ENCODE measurements around the gene NEDD4. TPM values are rescaled to one million over a fixed set of nuclear protein-coding genes. Genes with fewer than 3 reads are reported as not detected.
"Not testable (repeated sequence)": the region's sequence is repeated elsewhere in the genome, so short reads cannot be mapped to it uniquely, and the experiment has no call there.

NEDD4 gene
- total RNA-seq, 1 donor from 2014 or later: 55.4 TPM

- DNase-seq (ENCODE audit: low read depth): no peak
- Histone ChIP-seq H3K4me1 (ENCODE audit: insufficient read depth, low read length) (no peaks in the 10 kb centered on the region), H3K27ac (ENCODE audit: low read depth, low read length) (no peak overlapping the region), H4K20me1 (ENCODE audit: insufficient read depth, low read length) (no peaks in the 10 kb centered on the region), H3K9me3 (ENCODE audit: insufficient read depth, low read depth, low read length) (no peaks in the 10 kb centered on the region), H3K36me3 (ENCODE audit: insufficient read depth, low read length) (no peaks in the 10 kb centered on the region), H3K9ac (ENCODE audit: low read length) (no peak overlapping the region), H3K79me2 (ENCODE audit: insufficient read depth, low read length) (no peaks in the 10 kb centered on the region), H2AFZ (ENCODE audit: low read depth, low read length) (no peak overlapping the region), H3K4me3 (ENCODE audit: insufficient read depth, low read depth, low read length) (no peak overlapping the region), H3K27me3 (ENCODE audit: insufficient read depth, low read length) (no peaks in the 10 kb centered on the region), H3K4me2 (ENCODE audit: low read length) (no peak overlapping the region)
- Mint-ChIP-seq H3K27me3 (ENCODE audit: low read depth, unreplicated experiment) (no peaks in the 10 kb centered on the region), H3K4me3 (ENCODE audit: unreplicated experiment) (no peak overlapping the region), H3K36me3 (ENCODE audit: low read depth, unreplicated experiment) (no peaks in the 10 kb centered on the region), H3K4me1 (ENCODE audit: low read depth, unreplicated experiment) (peaks cover 8% of the 10 kb centered on the region), H3K9me3 (ENCODE audit: unreplicated experiment) (peaks cover 18% of the 10 kb centered on the region), H3K27ac (ENCODE audit: unreplicated experiment) (no peak overlapping the region)
- FAIRE-seq: no peak
- no peak for TF ChIP-seq EZH2 (IDR thresholded peaks at IDR 0.05; ENCODE audit: insufficient read depth, low read length)
- TF ChIP-seq, protein P1, sequence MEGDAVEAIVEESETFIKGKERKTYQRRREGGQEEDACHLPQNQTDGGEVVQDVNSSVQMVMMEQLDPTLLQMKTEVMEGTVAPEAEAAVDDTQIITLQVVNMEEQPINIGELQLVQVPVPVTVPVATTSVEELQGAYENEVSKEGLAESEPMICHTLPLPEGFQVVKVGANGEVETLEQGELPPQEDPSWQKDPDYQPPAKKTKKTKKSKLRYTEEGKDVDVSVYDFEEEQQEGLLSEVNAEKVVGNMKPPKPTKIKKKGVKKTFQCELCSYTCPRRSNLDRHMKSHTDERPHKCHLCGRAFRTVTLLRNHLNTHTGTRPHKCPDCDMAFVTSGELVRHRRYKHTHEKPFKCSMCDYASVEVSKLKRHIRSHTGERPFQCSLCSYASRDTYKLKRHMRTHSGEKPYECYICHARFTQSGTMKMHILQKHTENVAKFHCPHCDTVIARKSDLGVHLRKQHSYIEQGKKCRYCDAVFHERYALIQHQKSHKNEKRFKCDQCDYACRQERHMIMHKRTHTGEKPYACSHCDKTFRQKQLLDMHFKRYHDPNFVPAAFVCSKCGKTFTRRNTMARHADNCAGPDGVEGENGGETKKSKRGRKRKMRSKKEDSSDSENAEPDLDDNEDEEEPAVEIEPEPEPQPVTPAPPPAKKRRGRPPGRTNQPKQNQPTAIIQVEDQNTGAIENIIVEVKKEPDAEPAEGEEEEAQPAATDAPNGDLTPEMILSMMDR (IDR thresholded peaks at IDR 0.05; ENCODE audit: insufficient read depth, low read depth, low read length): no peak
Measured at GRCh38 chr15:56016281-56016680, 22.9 kb upstream of the NEDD4 start.

DNA sequence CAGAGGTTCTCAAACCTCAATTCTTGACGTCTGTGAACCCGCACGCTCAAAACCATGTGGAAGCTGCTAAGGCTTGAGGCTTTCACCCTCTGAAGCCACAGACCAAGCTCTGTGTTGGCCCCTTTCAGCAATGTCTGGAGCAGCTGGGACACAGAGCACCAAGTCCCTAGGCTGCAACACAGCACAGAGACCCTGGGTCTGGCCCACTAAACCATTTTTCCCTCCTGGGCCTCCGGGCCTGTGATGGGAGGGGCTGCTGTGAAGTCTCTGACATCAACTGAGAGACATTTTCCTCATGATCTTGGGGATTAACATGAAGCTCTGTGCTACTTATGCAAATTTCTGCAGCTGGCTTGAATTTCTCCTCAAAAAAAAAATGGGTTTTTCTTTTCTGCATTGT, 21.3 kb upstream of the NEDD4 start:
- Histone ChIP-seq H2AFZ (ENCODE audit: low read depth, low read length) (no peak overlapping the region), H3K4me1 (ENCODE audit: insufficient read depth, low read length) (no peaks in the 10 kb centered on the region), H3K9me3 (ENCODE audit: insufficient read depth, low read depth, low read length) (no peaks in the 10 kb centered on the region), H3K4me2 (ENCODE audit: low read length) (no peak overlapping the region), H3K36me3 (ENCODE audit: insufficient read depth, low read length) (no peaks in the 10 kb centered on the region), H3K9ac (ENCODE audit: low read length) (no peak overlapping the region), H3K27ac (ENCODE audit: low read depth, low read length) (no peak overlapping the region), H4K20me1 (ENCODE audit: insufficient read depth, low read length) (no peaks in the 10 kb centered on the region), H3K4me3 (ENCODE audit: insufficient read depth, low read depth, low read length) (no peak overlapping the region), H3K79me2 (ENCODE audit: insufficient read depth, low read length) (no peaks in the 10 kb centered on the region), H3K27me3 (ENCODE audit: insufficient read depth, low read length) (no peaks in the 10 kb centered on the region)
- no peaks in the 10 kb centered on the region for H3K36me3 Mint-ChIP-seq (ENCODE audit: low read depth, unreplicated experiment)
- H3K4me3 Mint-ChIP-seq (ENCODE audit: unreplicated experiment): no peak overlapping the region
- H3K27ac Mint-ChIP-seq (ENCODE audit: unreplicated experiment): no peak overlapping the region
- peaks cover 18% of the 10 kb centered on the region for H3K9me3 Mint-ChIP-seq (ENCODE audit: unreplicated experiment)
- FAIRE-seq (no peak), DNase-seq (ENCODE audit: low read depth) (no peak)
- no peaks in the 10 kb centered on the region for H3K27me3 Mint-ChIP-seq (ENCODE audit: low read depth, unreplicated experiment)
- no peak for TF ChIP-seq EZH2 (IDR thresholded peaks at IDR 0.05; ENCODE audit: insufficient read depth, low read length)
- TF ChIP-seq, protein P1 (IDR thresholded peaks at IDR 0.05; ENCODE audit: insufficient read depth, low read depth, low read length): no peak
- peaks cover 7% of the 10 kb centered on the region for H3K4me1 Mint-ChIP-seq (ENCODE audit: low read depth, unreplicated experiment)

- H3K36me3 ChIP-seq (ENCODE audit: insufficient read depth, low read length); FAIRE-seq: not testable (repeated sequence)
Measured at GRCh38 chr15:56007053-56007452, 13.6 kb upstream of the NEDD4 start.

DNA sequence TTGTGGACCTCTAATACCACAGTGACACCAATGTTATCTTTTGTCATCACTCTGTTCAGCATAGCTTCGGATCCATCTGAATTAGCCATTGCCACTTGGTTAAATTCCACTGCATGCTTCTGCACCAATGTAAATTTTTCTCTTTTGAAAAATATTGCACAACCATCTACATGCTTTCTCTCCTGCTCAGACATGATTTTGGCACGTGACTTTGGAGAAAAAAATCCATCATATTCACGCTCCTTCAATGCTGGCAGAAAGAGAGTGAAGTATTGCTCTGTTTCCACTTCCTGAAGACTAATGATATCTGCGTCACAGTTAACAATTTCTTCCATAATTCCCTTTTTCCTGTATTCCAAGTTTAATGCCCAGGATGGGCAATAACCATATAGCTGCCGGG, 13.0 kb upstream of the NEDD4 start:
- H3K4me1 ChIP-seq (ENCODE audit: insufficient read depth, low read length); H3K27ac Mint-ChIP-seq (ENCODE audit: unreplicated experiment); H3K79me2 ChIP-seq (ENCODE audit: insufficient read depth, low read length); H3K36me3 ChIP-seq (ENCODE audit: insufficient read depth, low read length); H3K4me2 ChIP-seq (ENCODE audit: low read length); H2AFZ ChIP-seq (ENCODE audit: low read depth, low read length); H3K9me3 Mint-ChIP-seq (ENCODE audit: unreplicated experiment); H3K27me3 ChIP-seq (ENCODE audit: insufficient read depth, low read length); H3K27ac ChIP-seq (ENCODE audit: low read depth, low read length); H3K4me3 ChIP-seq (ENCODE audit: insufficient read depth, low read depth, low read length); H3K9me3 ChIP-seq (ENCODE audit: insufficient read depth, low read depth, low read length); H3K27me3 Mint-ChIP-seq (ENCODE audit: low read depth, unreplicated experiment); H3K9ac ChIP-seq (ENCODE audit: low read length); DNase-seq (ENCODE audit: low read depth); H3K36me3 Mint-ChIP-seq (ENCODE audit: low read depth, unreplicated experiment); FAIRE-seq; H4K20me1 ChIP-seq (ENCODE audit: insufficient read depth, low read length): not testable (repeated sequence)
- Mint-ChIP-seq H3K4me1 (ENCODE audit: low read depth, unreplicated experiment) (peaks cover 10% of the 10 kb centered on the region), H3K4me3 (ENCODE audit: unreplicated experiment) (peak overlapping the region; percentile 80)

More at GRCh38 chr15:56007053-56007452, 13.6 kb upstream of the NEDD4 start:
- H3K9ac ChIP-seq (ENCODE audit: low read length); H3K79me2 ChIP-seq (ENCODE audit: insufficient read depth, low read length); H3K27ac ChIP-seq (ENCODE audit: low read depth, low read length); H3K9me3 ChIP-seq (ENCODE audit: insufficient read depth, low read depth, low read length); H4K20me1 ChIP-seq (ENCODE audit: insufficient read depth, low read length); DNase-seq (ENCODE audit: low read depth); H3K36me3 Mint-ChIP-seq (ENCODE audit: low read depth, unreplicated experiment); H3K9me3 Mint-ChIP-seq (ENCODE audit: unreplicated experiment); H3K4me3 ChIP-seq (ENCODE audit: insufficient read depth, low read depth, low read length); H2AFZ ChIP-seq (ENCODE audit: low read depth, low read length); H3K4me1 Mint-ChIP-seq (ENCODE audit: low read depth, unreplicated experiment); H3K27me3 ChIP-seq (ENCODE audit: insufficient read depth, low read length); H3K27me3 Mint-ChIP-seq (ENCODE audit: low read depth, unreplicated experiment); H3K27ac Mint-ChIP-seq (ENCODE audit: unreplicated experiment); H3K4me2 ChIP-seq (ENCODE audit: low read length); H3K4me1 ChIP-seq (ENCODE audit: insufficient read depth, low read length): not testable (repeated sequence)
- H3K4me3 Mint-ChIP-seq (ENCODE audit: unreplicated experiment): peak overlapping the region; percentile 80

DNA sequence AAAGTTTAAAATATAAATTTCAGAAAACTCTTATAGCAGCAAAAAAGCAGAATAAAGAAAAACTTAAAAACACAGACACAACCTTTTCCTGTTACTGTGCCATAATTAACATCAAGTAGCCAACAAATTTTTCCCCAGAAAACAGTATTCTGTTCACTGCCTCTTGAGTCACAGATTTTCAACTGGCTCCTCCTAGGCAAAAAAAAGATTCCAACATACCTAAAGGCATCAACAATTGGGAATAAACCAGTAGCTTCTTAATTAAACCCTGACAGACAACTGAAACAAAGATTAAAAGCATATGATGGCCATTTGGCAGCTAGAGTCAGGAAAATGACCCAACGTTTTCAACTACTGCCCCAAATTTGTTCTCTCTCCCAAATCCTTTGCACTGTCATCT, 10.9 kb upstream of the NEDD4 start:
- not testable (repeated sequence) for FAIRE-seq; H3K4me3 ChIP-seq (ENCODE audit: insufficient read depth, low read depth, low read length); H2AFZ ChIP-seq (ENCODE audit: low read depth, low read length); H3K4me1 ChIP-seq (ENCODE audit: insufficient read depth, low read length); H3K9me3 Mint-ChIP-seq (ENCODE audit: unreplicated experiment); H3K27me3 ChIP-seq (ENCODE audit: insufficient read depth, low read length); H3K9ac ChIP-seq (ENCODE audit: low read length); H3K27me3 Mint-ChIP-seq (ENCODE audit: low read depth, unreplicated experiment); H3K36me3 ChIP-seq (ENCODE audit: insufficient read depth, low read length); H3K9me3 ChIP-seq (ENCODE audit: insufficient read depth, low read depth, low read length); H3K79me2 ChIP-seq (ENCODE audit: insufficient read depth, low read length); DNase-seq (ENCODE audit: low read depth); H3K4me2 ChIP-seq (ENCODE audit: low read length); H3K27ac ChIP-seq (ENCODE audit: low read depth, low read length); H4K20me1 ChIP-seq (ENCODE audit: insufficient read depth, low read length); H3K36me3 Mint-ChIP-seq (ENCODE audit: low read depth, unreplicated experiment)
- H3K4me3 Mint-ChIP-seq (ENCODE audit: unreplicated experiment): peak overlapping the region; percentile 45
- H3K27ac Mint-ChIP-seq (ENCODE audit: unreplicated experiment): peak overlapping the region; percentile 88
- peaks cover 16% of the 10 kb centered on the region for H3K4me1 Mint-ChIP-seq (ENCODE audit: low read depth, unreplicated experiment)

Data from astrocyte (in vitro differentiated cells and primary cell).